Body of pancreas (tissue), 4 donors: Measurements from ENCODE around the gene MAPK1IP1L.

Source experiments
- CTCF ChIP-seq, 7 experiments: fragments of 450-650 bp in 4 of 7; fragments of 200-600 bp in 3 of 7; sonication (generic) in 3 of 7; IDR thresholded peaks; one replicate each; pipeline ENCODE4 v1.5.1; 2016 to 2019; ENCODE audit warnings: antibody characterized with exemption in 7 of 7
- POLR2A ChIP-seq, 3 donors: fragments of 450-650 bp; IDR thresholded peaks; one replicate each; pipeline ENCODE4 v1.6.1; 2016; ENCODE audit warnings: antibody characterized with exemption in 3 of 3, mild to moderate bottlenecking in 2 of 3

DNA sequence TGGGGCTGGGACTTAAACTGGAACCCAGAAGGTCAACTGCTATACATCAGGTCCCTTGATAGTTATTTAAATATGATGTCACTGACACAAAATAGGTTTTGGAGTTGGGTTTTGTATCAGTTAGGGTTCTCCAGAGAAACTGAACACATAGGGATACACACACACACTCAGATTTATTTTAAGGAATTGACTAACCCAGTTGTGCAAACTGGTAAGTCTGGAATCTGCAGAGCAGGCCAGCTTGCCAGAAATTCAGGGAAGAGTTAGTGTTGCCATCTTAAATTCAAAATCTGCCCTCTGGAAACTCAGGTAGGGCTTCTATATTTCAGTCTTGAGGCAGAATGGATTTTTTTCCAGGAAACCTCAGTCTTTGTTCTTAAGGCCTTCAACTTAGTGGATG lies 36.9 kb downstream of the MAPK1IP1L start:
- TF ChIP-seq CTCF (IDR thresholded peaks at IDR 0.05): no peak
- TF ChIP-seq POLR2A (IDR thresholded peaks at IDR 0.05): no peak
